Right kidney (tissue), 1 donor: Measurements from ENCODE around the gene ATP13A2.
"Not testable (repeated sequence)": the region's sequence is repeated elsewhere in the genome, so short reads cannot be mapped to it uniquely, and the experiment has no call there.

Experiments
- DNase-seq: peaks from one replicate; pipeline ENCODE4 v3.0.0-alpha.2; 2016

The ATP13A2 gene

DNA sequence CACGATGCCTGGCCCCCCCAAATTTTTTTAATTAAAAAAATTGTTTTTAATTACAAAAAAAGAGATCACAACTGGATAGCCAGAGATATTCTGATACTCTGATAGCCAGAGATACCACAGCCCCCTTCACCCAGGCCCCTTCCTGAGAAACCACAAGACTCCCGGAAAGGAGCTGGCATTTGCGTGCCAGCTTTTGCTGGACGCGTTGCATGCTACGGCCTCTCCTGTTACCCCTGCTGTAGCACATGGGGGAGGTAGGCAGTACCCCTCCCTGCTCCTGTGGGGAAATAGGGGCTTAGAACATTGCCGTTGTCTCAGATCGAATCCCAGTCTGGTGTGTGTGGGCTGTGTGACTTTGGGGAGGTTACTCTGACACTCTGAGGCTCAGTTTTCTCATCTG lies 54.0 kb downstream of the ATP13A2 start:
- DNase-seq: no peak

GRCh38 chr1:16956775-16957174 lies 55.0 kb downstream of the ATP13A2 start:
- no peak for DNase-seq

- DNase-seq: no peak
These were observed 56.5 kb downstream of the ATP13A2 start for GRCh38 chr1:16955186-16955585.

GRCh38 chr1:16954579-16954978 lies 57.1 kb downstream of the ATP13A2 start:
- DNase-seq: no peak

GRCh38 chr1:16952376-16952775 lies 59.4 kb downstream of the ATP13A2 start:
- DNase-seq: not testable (repeated sequence)

- not testable (repeated sequence) for DNase-seq
These were observed 62.7 kb downstream of the ATP13A2 start for GRCh38 chr1:16949026-16949425.

- DNase-seq: not testable (repeated sequence)
These were observed 63.3 kb downstream of the ATP13A2 start for GRCh38 chr1:16948282-16948891.

GRCh38 chr1:16946646-16947045 lies 65.1 kb downstream of the ATP13A2 start:
- DNase-seq: no peak

GRCh38 chr1:16946185-16946584 lies 65.5 kb downstream of the ATP13A2 start:
- DNase-seq: not testable (repeated sequence)

- DNase-seq: not testable (repeated sequence)
These were observed 66.2 kb downstream of the ATP13A2 start for GRCh38 chr1:16945512-16945911.

GRCh38 chr1:16944038-16944437 lies 67.7 kb downstream of the ATP13A2 start:
- DNase-seq: no peak

- not testable (repeated sequence) for DNase-seq
These were observed 72.1 kb downstream of the ATP13A2 start for GRCh38 chr1:16939386-16940180.

DNA sequence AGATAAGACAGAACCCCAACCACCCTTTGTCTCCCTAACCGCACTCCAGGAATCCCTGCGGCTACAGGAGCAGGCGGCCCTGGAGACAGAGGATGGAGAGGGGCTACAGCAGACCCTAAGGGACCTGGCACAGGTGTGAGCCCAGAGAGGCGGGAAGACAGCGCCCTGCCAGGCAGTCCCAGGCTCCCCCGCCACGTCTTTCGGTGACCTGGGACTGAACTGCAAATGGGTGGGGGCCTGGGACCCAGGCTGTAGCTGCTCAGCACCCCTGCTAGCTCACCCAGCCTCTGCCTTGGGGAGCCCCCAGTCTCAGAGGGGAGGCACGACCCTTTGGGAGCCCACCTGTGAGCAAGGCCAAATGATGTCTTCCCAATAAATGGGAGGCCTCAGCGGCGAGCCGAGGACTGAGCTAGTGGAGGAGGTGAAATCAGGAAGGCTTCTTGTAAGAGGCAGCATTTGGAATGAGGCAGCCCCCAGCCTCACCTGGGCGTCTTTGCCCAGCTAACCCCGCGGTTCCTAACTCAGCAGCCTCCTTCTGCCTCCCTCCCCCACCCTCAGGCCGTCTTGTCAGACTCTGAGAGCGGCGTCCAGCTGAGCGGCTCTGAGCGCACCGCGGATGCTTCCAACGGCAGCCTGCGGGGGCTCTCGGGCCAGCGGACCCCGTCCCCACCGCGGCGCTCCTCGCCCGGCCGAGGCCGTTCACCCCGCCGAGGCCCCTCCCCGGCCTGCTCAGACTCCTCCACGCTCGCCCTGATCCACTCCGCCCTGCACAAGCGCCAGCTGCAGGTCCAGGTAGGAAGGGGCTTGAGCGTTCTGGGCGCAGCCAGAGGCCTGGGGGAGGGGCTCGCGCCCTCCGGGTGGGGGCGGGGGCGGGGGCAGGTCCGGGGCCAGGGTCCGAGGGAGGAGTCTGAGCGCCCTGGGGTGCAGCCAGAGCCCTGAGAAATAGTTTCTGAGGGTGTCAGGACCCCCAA lies 73.1 kb downstream of the ATP13A2 start:
- DNase-seq: no peak

DNA sequence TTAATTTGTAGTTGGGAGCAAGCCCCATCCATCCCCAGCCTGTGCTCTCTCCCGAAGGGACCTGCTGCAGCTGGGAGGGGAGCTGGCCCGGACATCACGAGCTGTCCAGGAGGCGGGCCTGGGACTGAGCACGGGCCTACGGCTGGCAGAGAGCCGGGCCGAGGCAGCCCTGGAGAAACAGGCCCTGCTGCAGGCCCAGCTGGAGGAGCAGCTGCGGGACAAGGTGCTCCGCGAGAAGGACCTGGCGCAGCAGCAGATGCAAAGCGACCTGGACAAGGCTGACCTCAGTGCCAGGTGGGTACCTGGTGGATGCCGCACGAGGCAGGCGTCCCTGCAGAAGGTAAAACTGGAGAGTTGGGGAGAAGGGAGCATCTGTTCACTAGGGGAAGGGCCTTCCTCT lies 75.1 kb downstream of the ATP13A2 start:
- not testable (repeated sequence) for DNase-seq
